ENCODE data around the gene SLC15A4.

DNA sequence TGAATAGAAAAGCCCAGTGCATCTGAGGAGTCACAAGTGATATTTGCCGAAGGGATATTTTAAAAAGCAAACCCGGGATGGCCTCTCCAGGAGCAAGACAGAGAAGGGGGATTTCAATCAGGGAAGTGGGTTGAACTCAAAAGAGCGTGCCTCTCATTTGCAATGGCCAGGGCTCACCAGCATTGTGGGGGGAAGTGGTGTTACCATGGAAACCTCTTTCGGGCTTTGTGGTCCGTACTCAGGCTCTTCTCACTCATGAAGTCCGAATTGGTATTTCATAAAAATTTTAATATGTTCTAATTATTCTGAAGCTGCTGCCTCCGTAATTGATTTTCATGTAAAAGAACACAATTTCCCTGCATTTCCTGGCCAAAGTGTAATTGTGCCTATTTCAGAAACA is 79.8 kb downstream of the SLC15A4 start:
- TF ChIP-seq, protein P1, sequence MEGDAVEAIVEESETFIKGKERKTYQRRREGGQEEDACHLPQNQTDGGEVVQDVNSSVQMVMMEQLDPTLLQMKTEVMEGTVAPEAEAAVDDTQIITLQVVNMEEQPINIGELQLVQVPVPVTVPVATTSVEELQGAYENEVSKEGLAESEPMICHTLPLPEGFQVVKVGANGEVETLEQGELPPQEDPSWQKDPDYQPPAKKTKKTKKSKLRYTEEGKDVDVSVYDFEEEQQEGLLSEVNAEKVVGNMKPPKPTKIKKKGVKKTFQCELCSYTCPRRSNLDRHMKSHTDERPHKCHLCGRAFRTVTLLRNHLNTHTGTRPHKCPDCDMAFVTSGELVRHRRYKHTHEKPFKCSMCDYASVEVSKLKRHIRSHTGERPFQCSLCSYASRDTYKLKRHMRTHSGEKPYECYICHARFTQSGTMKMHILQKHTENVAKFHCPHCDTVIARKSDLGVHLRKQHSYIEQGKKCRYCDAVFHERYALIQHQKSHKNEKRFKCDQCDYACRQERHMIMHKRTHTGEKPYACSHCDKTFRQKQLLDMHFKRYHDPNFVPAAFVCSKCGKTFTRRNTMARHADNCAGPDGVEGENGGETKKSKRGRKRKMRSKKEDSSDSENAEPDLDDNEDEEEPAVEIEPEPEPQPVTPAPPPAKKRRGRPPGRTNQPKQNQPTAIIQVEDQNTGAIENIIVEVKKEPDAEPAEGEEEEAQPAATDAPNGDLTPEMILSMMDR (IDR thresholded peaks at IDR 0.05; ENCODE audit: insufficient read depth, low read length): no peak
- no peak for TF ChIP-seq POLR2AphosphoS5 (IDR thresholded peaks at IDR 0.05; ENCODE audit: low read depth)
